ENCODE results near the gene RARRES2. TPM values are rescaled to one million over a fixed set of nuclear protein-coding genes. Genes with fewer than 3 reads are reported as not detected.

RARRES2 gene
- 7.8 TPM in 1 of 2 replicates, not detected in the other for total RNA-seq

GRCh38 chr7:150341263-150342120 is at the start of gene RARRES2:
RARRES2 (minus strand) TSS chr7:150341629; CDS start chr7:150340609, 1,020 bp downstream.

GRCh38 chr7:150378853-150379440 is 37.5 kb upstream of the RARRES2 start, which contains the start of gene ZNF775:
ZNF775 (plus strand) TSS chr7:150379330; CDS start chr7:150388471, 9,141 bp downstream.

GRCh38 chr7:150368096-150368883 is 26.9 kb upstream of the RARRES2 start, which contains the start of gene REPIN1:
REPIN1 (plus strand) TSS chr7:150368822; CDS start chr7:150369712, 890 bp downstream.

GRCh38 chr7:150322833-150323681 is 18.4 kb downstream of the RARRES2 start, which contains the start of the genes ACTR3C and LRRC61:
ACTR3C (minus strand) TSS chr7:150323545; CDS start chr7:150295296, 28,249 bp downstream.
LRRC61 (plus strand) TSS chr7:150323355; CDS start chr7:150336862, 13,507 bp downstream.

Other genes starting within 250 kb of the RARRES2 start
- gene LRRC61, start 18.3 kb downstream of the RARRES2 start, total RNA-seq, result 0.16 TPM in 1 of 2 replicates, not detected in the other
- not detected in 2 replicates for gene ACTR3C, start 18.1 kb downstream of the RARRES2 start, total RNA-seq
- 48.1 and 48.2 TPM in 2 replicates for gene REPIN1, start 27.2 kb upstream of the RARRES2 start, total RNA-seq
- 2.3 TPM in 2 replicates for gene ZNF775, start 37.7 kb upstream of the RARRES2 start, total RNA-seq
- gene GIMAP8, start 109.0 kb upstream of the RARRES2 start, total RNA-seq, result under 0.01 and 0.81 TPM in 2 replicates
- not detected in 2 replicates for gene GIMAP7, start 173.2 kb upstream of the RARRES2 start, total RNA-seq
- 1.8 and 3.7 TPM in 2 replicates for gene GIMAP4, start 225.8 kb upstream of the RARRES2 start, total RNA-seq